GM12878 (cell line): ENCODE results near the gene ME3. TPM values are rescaled to one million over a fixed set of nuclear protein-coding genes. Genes with fewer than 3 reads are reported as not detected.

ENCODE experiments used
- ATAC-seq: fragments of 200-7000 bp; cut with Tn5 transposase; 3 replicates; pipeline ENCODE4 v1.9.1; 2020; ENCODE audit warnings: mild to moderate bottlenecking, moderate library complexity
- BruUV-seq: library from RNA; stranded (reverse); fragments of 400-500 nt; replicated peaks from 2 replicates; lab custom pipeline; 2021; lab: Mats Ljungman, UMichigan
- CTCF ChIA-PET: fragments of 300-600 bp; sonication (Branson Sonifier 250); formaldehyde crosslinking; extraction: SDS; loops from one replicate; lab custom pipeline; 2021; ENCODE audit warnings: inconsistent platforms; lab: Yijun Ruan, JAX
- POLR2A ChIA-PET: fragments of 350-600 bp; formaldehyde crosslinking; extraction: SDS; loops from one replicate; lab custom pipeline; 2021; ENCODE audit warnings: inconsistent platforms; lab: Charles Lee
- RAD21 ChIA-PET: fragments of 300-600 bp; sonication (Branson Sonifier 250); formaldehyde crosslinking; loops from one replicate; lab custom pipeline; 2023; ENCODE audit warnings: antibody characterized with exemption; ENCODE audit not compliant: unreplicated experiment; lab: Charles Lee
- SMC1A ChIA-PET: fragments of 300-600 bp; sonication (Branson Sonifier 250); formaldehyde crosslinking; loops from one replicate; lab custom pipeline; 2023; ENCODE audit not compliant: unreplicated experiment, uncharacterized antibody; lab: Charles Lee
- DNase-seq: peaks from one replicate; pipeline ENCODE4 v3.0.0-alpha.2; 2011; ENCODE audit warnings: low read depth, low spot score
- FAIRE-seq: peaks from 3 replicates; lab custom pipeline; 2011; peaks lifted over from hg19 to GRCh38; lab: Jason Lieb, UNC
- H2AFZ ChIP-seq: 2 replicates; pipeline ENCODE4 v1.6.0; 2011; ENCODE audit warnings: low read depth, low read length, control low read depth; ENCODE audit not compliant: control insufficient read depth
- H3K27ac ChIP-seq: 2 replicates; pipeline ENCODE4 v1.5.1; 2011; ENCODE audit warnings: control low read depth; ENCODE audit not compliant: control insufficient read depth, insufficient read depth
- H3K27me3 ChIP-seq, 2 experiments: replicated peaks in 1 of 2; 2 replicates each; pipeline versions ENCODE4 v1.6.0 to v1.6.1; 2011; ENCODE audit warnings: low read length in 1 of 2; ENCODE audit not compliant: control insufficient read depth in 2 of 2, insufficient read depth in 2 of 2
- H3K36me3 ChIP-seq, 2 experiments: 2 replicates each; pipeline ENCODE4 v1.5.1; 2011; ENCODE audit warnings: low read length in 1 of 2; ENCODE audit not compliant: control insufficient read depth in 2 of 2, insufficient read depth in 2 of 2
- H3K4me1 ChIP-seq: 2 replicates; pipeline ENCODE4 v1.6.1; 2011; ENCODE audit warnings: mild to moderate bottlenecking, low read length, moderate library complexity, mixed read lengths; ENCODE audit not compliant: control insufficient read depth, insufficient read depth
- H3K4me2 ChIP-seq: 2 replicates; pipeline ENCODE4 v1.6.0; 2011; ENCODE audit warnings: control low read depth; ENCODE audit not compliant: control insufficient read depth, insufficient read depth
- H3K4me3 ChIP-seq: fragments of 200-600 bp; sonication (generic); 2 replicates; pipeline ENCODE4 v1.5.1; 2016
- H3K79me2 ChIP-seq: 2 replicates; pipeline ENCODE4 v1.6.0; 2011; ENCODE audit warnings: low read length; ENCODE audit not compliant: control insufficient read depth, insufficient read depth
- H3K9ac ChIP-seq: 2 replicates; pipeline ENCODE4 v1.8.0; 2011; ENCODE audit warnings: low read length, control low read depth, mixed read lengths; ENCODE audit not compliant: control insufficient read depth, insufficient read depth
- H3K9me3 ChIP-seq: replicated peaks from 3 replicates; pipeline ENCODE4 v1.5.1; 2011; ENCODE audit warnings: mild to moderate bottlenecking, low read length; ENCODE audit not compliant: control insufficient read depth, insufficient read depth
- H4K20me1 ChIP-seq: 2 replicates; pipeline ENCODE4 v1.6.0; 2011; ENCODE audit not compliant: control insufficient read depth, insufficient read depth
- BACH1 ChIP-seq: fragments of 450-650 bp; IDR thresholded peaks from 2 replicates; pipeline ENCODE4 v1.6.1; 2017; ENCODE audit warnings: mild to moderate bottlenecking, borderline replicate concordance
- CHD2 ChIP-seq: IDR thresholded peaks from 2 replicates; pipeline ENCODE4 v1.6.1; 2011; ENCODE audit warnings: low read depth, low read length, improper control_type of control experiment, borderline replicate concordance
- ETV6 ChIP-seq, 2 experiments: fragments of 450-650 bp in 1 of 2; IDR thresholded peaks in 1 of 2; conservative IDR thresholded peaks in 1 of 2; 2 replicates each; pipeline ENCODE4 v1.6.1; 2014; ENCODE audit warnings: antibody characterized with exemption in 1 of 2, borderline replicate concordance in 1 of 2, low read depth in 1 of 2, mild to moderate bottlenecking in 1 of 2, moderate library complexity in 1 of 2
- KDM1A ChIP-seq: fragments of 200-600 bp; sonication (generic); IDR thresholded peaks from 2 replicates; pipeline ENCODE4 v1.6.1; 2016; ENCODE audit warnings: borderline replicate concordance
- MAX ChIP-seq: IDR thresholded peaks from 2 replicates; pipeline ENCODE4 v1.6.1; 2012; ENCODE audit warnings: low read depth, low read length, improper control_type of control experiment
- NFIC ChIP-seq: IDR thresholded peaks from 2 replicates; pipeline ENCODE4 v1.6.1; 2012; ENCODE audit warnings: low read depth, mild to moderate bottlenecking, inconsistent platforms, low read length, moderate library complexity
- NR2C2 ChIP-seq: IDR thresholded peaks from 2 replicates; pipeline ENCODE4 v1.6.1; 2011; ENCODE audit warnings: borderline replicate concordance, low read depth; ENCODE audit not compliant: control insufficient read depth, insufficient read length
- RFX5 ChIP-seq: IDR thresholded peaks from 2 replicates; pipeline ENCODE4 v1.6.1; 2011; ENCODE audit warnings: low read depth, low read length, improper control_type of control experiment
- SMAD1 ChIP-seq: fragments of 450-650 bp; IDR thresholded peaks from 2 replicates; pipeline ENCODE4 v1.6.1; 2018; ENCODE audit warnings: mild to moderate bottlenecking, low read depth; ENCODE audit not compliant: partially characterized antibody
- SRF ChIP-seq, 2 experiments: IDR thresholded peaks; 2 replicates each; pipeline ENCODE4 v1.6.1; 2011; ENCODE audit warnings: low read depth in 2 of 2, low read length in 2 of 2, mild to moderate bottlenecking in 1 of 2, moderate library complexity in 1 of 2
- ZBTB4 ChIP-seq: fragments of 450-650 bp; formaldehyde crosslinking; IDR thresholded peaks from 2 replicates; pipeline ENCODE4 v1.4.0; 2022; ENCODE audit warnings: mild to moderate bottlenecking, moderate library complexity
- ZNF274 ChIP-seq: IDR thresholded peaks from one replicate; pipeline ENCODE4 v1.8.0; 2011; ENCODE audit not compliant: insufficient read length, insufficient read depth
- ZNF622 ChIP-seq: fragments of 450-650 bp; IDR thresholded peaks from 2 replicates; pipeline ENCODE4 v1.6.1; 2017; ENCODE audit warnings: mild to moderate bottlenecking, inconsistent platforms
- WGBS: methylation state at CpG from one replicate; pipeline ENCODE4 v1.1.6; 2016; ENCODE audit warnings: low lambda C conversion rate; ENCODE audit not compliant: insufficient replicate concordance, insufficient coverage; ENCODE audit errors: missing lambda C conversion rate; 5-methylcytosine and 5-hydroxymethylcytosine counted together
- in situ Hi-C: fragments of 300-500 bp; cut with MboI; formaldehyde crosslinking; loops from 9 replicates; pipeline ENCODE4 v1.14.3; 2018; ENCODE audit warnings: mixed read lengths
- intact Hi-C: fragments of 100-400 bp; cut with micrococcal nuclease; formaldehyde crosslinking; loops from one replicate; pipeline ENCODE4 v1.14.2; 2022; ENCODE audit not compliant: unreplicated experiment
- polyA plus RNA-seq, 11 experiments: library from polyadenylated mRNA; depleted of rRNA in 4 of 11; unstranded in 6 of 11; stranded (reverse) in 5 of 11; fragments of >200 nt; fragmentation: Nextera tagmentation in 4 of 11; fragmentation: Illumina TruSeq in 1 of 11; extraction: Ambion mirVana in 4 of 11; extraction: Trizol in 1 of 11; gene quantifications; 1 replicate in 1 of 11; 2 replicates in 10 of 11; pipeline versions ENCODE4 v1.2.1 to v1.2.3, GENCODE V29; 2011 to 2016; ENCODE audit warnings: inconsistent platforms in 2 of 11, missing spikeins in 2 of 11, low read depth in 1 of 11
- total RNA-seq, 4 experiments: library from RNA; depleted of rRNA in 3 of 4; stranded (reverse); fragments of >200 nt in 3 of 4; fragmentation: Illumina TruSeq in 1 of 4; extraction: Trizol in 1 of 4; gene quantifications; 2 replicates each; pipeline versions ENCODE4 v1.2.1 to v1.2.3, GENCODE V29; 2013 to 2021

Gene ME3
- total and polyA plus RNA-seq, 10 of the 15 experiments (the other 5 are each of a cell fraction or from before 2014, with no cell fraction given): 0.06 to 0.40 (median 0.19) TPM; not detected in 2

- Histone ChIP-seq H3K4me1 (no peaks in the 10 kb centered on the region), H2AFZ (no peak overlapping the region), H3K4me3 (no peak overlapping the region), H3K36me3 (no peaks in the 10 kb centered on the region), H3K9me3 (no peaks in the 10 kb centered on the region; the same call in 2 of the 3 replicates), H4K20me1 (no peaks in the 10 kb centered on the region), H3K27me3 (no peaks in the 10 kb centered on the region), H3K27ac (no peak overlapping the region), H3K9ac (no peak overlapping the region), H3K79me2 (no peaks in the 10 kb centered on the region), H3K4me2 (no peak overlapping the region)
- ChIA-PET RAD21 (no interaction called here), SMC1A (interaction anchor here (0.6 to 1.2 kb wide), 5 partner anchors 16 to 151 kb away, joined by 3 to 4 read pairs (median 3); no protein-coding TSS in a partner anchor), CTCF (no interaction called here), POLR2A (no interaction called here)
- in situ Hi-C loops (no loop called here), intact Hi-C loops (no loop called here)
- DNase-seq: no peak
- TF ChIP-seq MAX: no peak
- TF ChIP-seq ZBTB4 (CRISPR knock-in tag): no peak
- TF ChIP-seq NFIC: no peak
- TF ChIP-seq ZNF274: no peak
- TF ChIP-seq ZNF622: no peak
- TF ChIP-seq SMAD1: no peak
- no peak for TF ChIP-seq SRF (IDR thresholded peaks at IDR 0.05; ENCODE audit: low read depth in 2 of 2, low read length in 2 of 2)
- no peak for TF ChIP-seq NR2C2
- TF ChIP-seq KDM1A: no peak
- TF ChIP-seq CHD2: no peak
- TF ChIP-seq BACH1: no peak
- no peak for TF ChIP-seq ETV6 (conservative IDR thresholded peaks at IDR 0.05 in 1 of 2, IDR thresholded peaks at IDR 0.05 in 1 of 2; ENCODE audit: borderline replicate concordance in 1 of 2, low read depth in 1 of 2)
- TF ChIP-seq RFX5: no peak
- no TSS peak for BruUV-seq
- ATAC-seq: no peak
- FAIRE-seq: no peak
- 41% methylated on average over 6 of the region's 6 CpGs for WGBS
Observed at GRCh38 chr11:86508604-86509587, 163.5 kb downstream of the ME3 start.
